Fibroblast of skin of right quadriceps (primary cell): ENCODE measurements around the gene ABCG2.

Experiments used
- DNase-seq: peaks from one replicate; pipeline ENCODE4 v3.0.0-alpha.2; 2013

The ABCG2 gene

GRCh38 chr4:88158489-88159228 is at the start of gene ABCG2:
Gene ABCG2 (minus strand): TSS chr4:88158639. CDS start chr4:88139995, 18,644 bp downstream.
- DNase-seq: peak; percentile 77

- no peak for DNase-seq
Measured at GRCh38 chr4:88208156-88208555, 49.7 kb upstream of the ABCG2 start.

DNA sequence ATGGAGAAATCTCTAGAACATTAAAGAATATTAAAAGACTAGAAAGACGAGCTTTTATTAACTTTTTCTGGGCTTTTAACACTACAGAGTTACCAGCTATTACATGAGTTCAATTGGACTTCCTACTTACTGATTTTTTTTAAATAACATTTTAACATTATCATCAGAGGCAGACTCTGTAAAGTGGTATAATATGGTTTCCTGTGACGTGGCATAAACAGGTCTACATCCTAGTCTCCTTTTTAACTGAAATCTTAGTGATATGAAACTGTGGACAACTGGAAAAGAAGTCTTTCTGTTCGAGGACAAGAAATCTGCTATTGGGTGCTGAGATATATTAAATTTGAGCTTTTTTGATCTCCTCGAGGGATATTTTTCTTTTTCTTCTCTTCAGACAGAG is 48.7 kb upstream of the ABCG2 start:
- no peak for DNase-seq

- no peak for DNase-seq
Measured at GRCh38 chr4:88204882-88205281, 46.4 kb upstream of the ABCG2 start.

DNA sequence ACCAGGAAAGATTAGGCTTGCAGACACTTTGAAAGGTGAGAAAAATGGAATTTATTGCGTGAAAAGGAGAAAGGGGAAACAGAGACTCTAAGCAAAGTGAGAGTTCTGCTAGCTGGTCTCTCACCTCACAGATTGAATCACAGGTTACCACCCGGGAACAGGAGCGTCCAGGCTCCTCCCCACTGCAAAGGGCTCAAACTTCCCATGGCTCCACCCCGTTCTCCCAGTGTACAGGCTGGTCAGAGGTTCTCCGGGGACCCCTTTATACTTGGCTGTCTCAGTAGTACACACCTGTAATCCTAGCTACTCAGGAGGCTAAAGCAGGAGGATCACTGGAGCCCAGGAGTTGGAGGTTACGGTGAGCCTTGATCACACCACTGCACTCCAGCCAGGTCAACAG is 44.0 kb upstream of the ABCG2 start:
- no peak for DNase-seq

DNA sequence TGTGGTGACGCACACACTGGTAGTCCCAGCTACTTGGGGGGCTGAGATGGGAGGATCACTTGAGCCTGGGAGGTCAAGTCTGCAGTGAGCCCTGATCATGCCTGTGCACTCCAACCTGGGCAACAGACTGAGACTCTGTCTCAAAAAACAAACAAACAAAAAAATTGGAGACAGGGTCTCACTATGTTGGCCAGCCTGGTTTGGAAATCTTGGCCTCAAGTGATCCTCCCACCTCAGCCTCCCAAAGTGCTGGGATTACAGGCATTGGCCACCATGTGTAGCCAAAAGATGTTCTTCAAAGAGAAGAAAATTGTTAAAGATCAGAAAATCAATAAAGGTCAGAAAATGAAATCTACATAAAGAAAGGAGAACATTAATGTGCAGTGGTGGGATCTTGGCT is 41.7 kb upstream of the ABCG2 start:
- DNase-seq: no peak

GRCh38 chr4:88196523-88197185 is 38.2 kb upstream of the ABCG2 start:
- no peak for DNase-seq

GRCh38 chr4:88196013-88196365 is 37.5 kb upstream of the ABCG2 start:
- no peak for DNase-seq

GRCh38 chr4:88195328-88196012 is 37.0 kb upstream of the ABCG2 start:
- no peak for DNase-seq

DNA sequence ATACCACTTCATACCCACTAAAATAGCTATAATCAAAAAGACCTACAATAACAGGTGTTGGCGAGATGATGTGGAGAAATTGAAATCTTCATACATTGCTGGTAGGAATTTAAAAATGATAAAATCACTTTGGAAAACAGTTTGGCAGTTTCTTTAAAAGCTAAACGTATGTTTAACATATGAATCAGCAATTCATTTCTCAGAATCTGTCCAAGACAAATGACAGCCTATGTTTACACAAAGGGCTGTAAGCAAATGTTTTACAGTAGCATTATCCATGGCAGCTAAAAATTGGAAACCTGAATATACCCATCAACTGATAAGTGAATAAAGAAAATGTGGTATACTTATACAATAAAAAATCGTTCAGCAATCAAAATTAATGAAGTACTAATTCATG is 33.0 kb upstream of the ABCG2 start:
- no peak for DNase-seq

DNA sequence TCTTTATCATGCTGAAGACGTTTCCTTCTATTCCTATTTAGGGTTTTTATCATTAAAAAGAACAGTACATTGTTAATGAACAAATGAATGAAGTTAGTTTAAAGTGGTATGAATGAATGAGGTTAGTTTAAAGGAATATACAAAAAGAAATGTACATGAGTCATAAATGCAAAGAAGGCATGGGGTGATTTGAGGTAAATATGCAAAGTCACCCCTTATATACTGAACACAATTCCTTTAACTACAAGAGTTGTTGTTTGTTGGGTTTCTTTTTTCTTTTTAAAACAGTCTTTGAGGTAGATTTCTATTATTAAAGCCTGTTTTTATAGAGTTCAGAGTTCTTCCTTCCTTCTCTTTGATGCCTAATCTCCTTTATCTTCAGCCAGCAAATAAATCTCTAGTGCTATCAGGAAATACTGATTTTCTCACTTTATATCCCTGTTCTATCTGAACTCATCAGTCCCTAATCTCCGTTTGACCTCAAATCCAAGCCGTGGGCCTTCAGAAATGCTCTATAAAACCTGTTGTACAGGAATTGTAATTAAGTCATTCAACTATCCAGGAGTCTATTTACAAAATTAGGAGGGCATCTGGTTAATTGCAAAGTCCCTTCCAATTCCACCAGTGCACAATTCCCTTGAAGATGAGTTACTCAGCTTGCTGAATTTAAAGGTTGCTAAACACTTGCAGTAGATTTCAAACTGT is 31.6 kb upstream of the ABCG2 start:
- DNase-seq: no peak

- DNase-seq: no peak
Measured at GRCh38 chr4:88189418-88189738, 30.9 kb upstream of the ABCG2 start.

GRCh38 chr4:88188738-88189417 is 30.4 kb upstream of the ABCG2 start:
- no peak for DNase-seq

- no peak for DNase-seq
Measured at GRCh38 chr4:88187766-88188165, 29.3 kb upstream of the ABCG2 start.

- peak; percentile 55 for DNase-seq
Measured at GRCh38 chr4:88185906-88186305, 27.5 kb upstream of the ABCG2 start.

DNA sequence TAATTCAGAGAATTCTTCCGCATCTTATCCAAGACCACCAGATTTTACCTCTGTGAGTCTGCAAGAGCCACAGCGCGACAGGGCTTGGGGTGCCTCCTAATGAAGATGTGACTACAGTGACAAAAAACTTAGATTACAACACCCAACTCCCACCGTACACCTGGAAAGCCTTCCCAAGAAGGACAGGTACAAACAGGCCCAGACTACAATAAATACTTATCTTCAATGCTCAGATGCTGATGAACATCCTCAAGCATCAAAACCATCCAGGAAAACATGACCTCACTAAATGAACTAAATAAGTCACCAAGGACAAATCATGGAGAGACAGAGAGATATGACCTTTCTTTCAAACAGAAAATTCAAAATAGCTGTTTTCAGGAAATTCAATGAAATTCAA is 20.8 kb upstream of the ABCG2 start:
- DNase-seq: no peak

DNA sequence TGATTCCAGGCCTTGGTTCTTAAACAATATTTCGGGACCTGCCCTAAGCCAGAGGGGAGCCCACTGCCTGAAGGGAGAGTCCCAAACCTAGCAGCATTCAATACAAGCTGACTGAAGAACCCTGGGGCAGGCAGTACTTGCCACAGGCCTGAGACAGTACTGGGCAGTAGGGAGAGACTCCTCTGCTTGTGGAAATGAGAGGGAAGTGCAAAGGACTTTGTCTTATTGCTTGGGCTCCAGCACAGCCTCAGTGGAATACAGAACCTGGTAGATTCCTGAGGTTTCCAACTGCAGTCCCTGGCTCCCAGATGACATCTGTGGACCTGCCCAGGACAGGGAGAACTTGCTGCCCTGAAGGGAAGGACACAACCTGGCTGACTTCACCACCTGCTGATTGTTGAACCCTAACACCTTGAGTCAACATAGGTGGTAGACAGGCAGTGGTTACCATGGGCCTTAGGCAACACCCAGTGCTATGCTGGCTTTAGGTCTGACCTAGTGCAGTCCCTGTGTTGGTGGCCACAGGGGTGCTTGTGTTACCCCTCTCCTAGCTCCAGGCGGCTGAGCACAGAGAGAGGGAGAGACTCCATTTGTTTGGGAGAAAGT is 20.3 kb upstream of the ABCG2 start:
- DNase-seq: no peak

GRCh38 chr4:88177983-88178625 is 19.7 kb upstream of the ABCG2 start:
- peak; percentile 75 for DNase-seq

DNA sequence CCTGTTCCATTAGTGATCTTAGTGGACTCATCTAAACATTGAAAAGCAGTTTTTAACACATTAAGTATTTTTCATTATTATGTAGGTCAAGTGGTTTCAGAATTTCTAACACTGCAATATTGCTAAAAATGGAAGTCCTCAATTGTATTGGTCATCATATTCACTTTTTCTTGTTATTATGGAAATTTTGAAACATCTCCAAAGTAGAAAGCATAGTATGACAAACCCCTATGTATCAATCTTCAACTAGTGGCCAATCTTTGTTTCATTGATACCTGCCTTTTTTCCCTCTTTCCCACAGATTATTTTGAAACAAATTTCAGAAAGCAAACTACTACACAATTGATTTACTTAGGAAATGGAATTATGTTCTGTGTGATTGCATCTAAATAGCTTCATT is 14.5 kb upstream of the ABCG2 start:
- no peak for DNase-seq

- no peak for DNase-seq
Measured at GRCh38 chr4:88171206-88171605, 12.8 kb upstream of the ABCG2 start.

GRCh38 chr4:88169298-88169697 is 10.9 kb upstream of the ABCG2 start:
- DNase-seq: no peak

DNA sequence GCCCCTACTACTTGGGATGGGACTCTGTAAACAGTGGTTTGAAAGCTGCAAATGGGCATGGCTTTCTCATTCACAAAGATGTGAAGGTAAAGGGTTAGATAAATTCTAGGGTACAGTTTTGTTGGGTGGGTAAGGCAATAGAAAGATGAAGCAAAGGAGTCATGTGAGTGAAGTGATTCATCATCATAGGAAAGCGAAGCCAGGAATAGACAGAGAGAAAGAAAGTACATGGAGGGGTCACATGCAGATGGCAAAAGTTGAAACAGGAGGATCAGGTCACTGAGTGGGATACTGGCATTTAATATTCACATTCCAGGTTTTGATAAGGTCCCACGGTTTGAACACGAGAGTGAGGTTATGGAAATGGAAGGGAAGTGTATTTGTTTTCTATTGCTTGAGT is 8.2 kb upstream of the ABCG2 start:
- no peak for DNase-seq
